Activated T-helper 17 cell treated with anti-CD3 and anti-CD28 coated beads, Interleukin-2, amount 50 U/mL, for 72 hours (primary cell): Measurements from ENCODE around the gene CD276. TPM values are rescaled to one million over a fixed set of nuclear protein-coding genes. Genes with fewer than 3 reads are reported as not detected.
"Not testable (repeated sequence)": the region's sequence is repeated elsewhere in the genome, so short reads cannot be mapped to it uniquely, and the experiment has no call there.

Experiments used
- ATAC-seq: fragments of 150-1000 bp; cut with Tn5 transposase; replicated peaks from 2 replicates; pipeline ENCODE4 v1.10.0; 2021; ENCODE audit warnings: mild to moderate bottlenecking, moderate library complexity
- H3K27ac Mint-ChIP-seq: one replicate; pipeline ENCODE4 v1.8.0; 2022; ENCODE audit warnings: mixed read lengths
- H3K27me3 Mint-ChIP-seq: one replicate; pipeline ENCODE4 v1.8.0; 2022; ENCODE audit warnings: mixed read lengths
- H3K36me3 Mint-ChIP-seq: one replicate; pipeline ENCODE4 v1.8.0; 2022; ENCODE audit warnings: low read depth, mild to moderate bottlenecking, mixed read lengths
- H3K4me1 Mint-ChIP-seq: one replicate; pipeline ENCODE4 v1.8.0; 2022; ENCODE audit warnings: mixed read lengths
- H3K4me3 Mint-ChIP-seq: one replicate; pipeline ENCODE4 v1.8.0; 2022; ENCODE audit warnings: mild to moderate bottlenecking, mixed read lengths
- H3K9me3 Mint-ChIP-seq: one replicate; pipeline ENCODE4 v1.8.0; 2022; ENCODE audit warnings: mixed read lengths
- total RNA-seq, 2 donors: library from RNA; stranded (reverse); gene quantifications; one replicate each; pipeline ENCODE4 v1.2.3, GENCODE V29; 2022

Gene CD276
- 1 to 10 TPM in 1 of 2 donors, under 1 TPM in 1; 0.95 to 2.6 TPM for total RNA-seq

- peaks cover 44% of the 10 kb centered on the region for H3K27me3 Mint-ChIP-seq
- peak within 1 kb of the TSS; percentile 76 for H3K4me3 Mint-ChIP-seq
- H3K4me1 Mint-ChIP-seq, result peaks cover 15% of the 10 kb centered on the region
- no peaks in the 10 kb centered on the region for H3K9me3 Mint-ChIP-seq
- peak; percentile 67 for ATAC-seq
- H3K36me3 Mint-ChIP-seq, result peaks cover 6% of the 10 kb centered on the region
- H3K27ac Mint-ChIP-seq, result peak within 1 kb of the TSS; percentile 48
Measured at GRCh38 chr15:73683777-73684580, at the start of gene CD276. TSS of gene CD276 (plus strand) at chr15:73684383. CDS start at chr15:73699640, 15,257 bp downstream.

DNA sequence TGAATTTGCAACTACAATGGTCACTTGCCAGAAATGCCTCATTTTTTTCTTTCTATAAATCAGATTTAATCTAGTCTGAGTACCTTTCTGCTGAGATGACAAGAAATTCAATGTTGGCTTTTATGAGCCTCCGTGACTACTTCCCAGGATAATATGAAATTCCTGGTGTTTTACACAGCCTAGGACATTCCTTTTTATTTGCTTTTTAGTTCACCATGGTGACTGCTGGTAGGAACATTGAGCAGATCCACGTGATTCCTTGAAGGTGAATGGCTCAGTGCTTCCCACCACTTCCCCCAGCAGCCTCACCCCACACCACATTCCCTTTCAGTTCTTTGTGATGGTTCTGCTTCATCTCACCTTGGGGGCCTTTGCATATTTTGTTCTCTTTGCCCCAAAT is 46.7 kb upstream of the CD276 start:
- Mint-ChIP-seq H3K4me3 (no peak overlapping the region), H3K27me3 (peaks cover 19% of the 10 kb centered on the region), H3K4me1 (peaks cover 13% of the 10 kb centered on the region), H3K9me3 (no peaks in the 10 kb centered on the region), H3K36me3 (no peaks in the 10 kb centered on the region), H3K27ac (no peak overlapping the region)
- ATAC-seq, result no peak

DNA sequence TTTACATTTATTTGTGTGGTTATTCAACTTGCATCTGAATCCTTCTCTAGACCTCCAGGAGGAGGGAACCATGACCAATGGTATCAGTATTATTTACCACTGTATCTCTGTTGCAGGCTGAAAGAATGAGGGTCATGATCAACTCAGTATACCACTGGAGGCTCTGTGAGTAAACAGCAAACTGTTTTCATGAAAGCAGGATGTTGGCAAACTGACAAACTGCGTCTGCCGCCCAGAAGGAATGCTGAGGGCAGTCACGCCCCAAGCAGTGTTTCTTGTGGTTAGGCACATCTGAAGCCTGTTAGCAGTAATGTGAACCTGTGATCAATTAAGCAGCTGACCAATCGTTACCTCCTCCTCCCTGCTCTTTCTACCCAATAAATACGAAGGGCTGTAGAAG is 44.7 kb upstream of the CD276 start:
- ATAC-seq, H3K27ac Mint-ChIP-seq, H3K4me1 Mint-ChIP-seq, H3K4me3 Mint-ChIP-seq, H3K9me3 Mint-ChIP-seq, H3K36me3 Mint-ChIP-seq: not testable (repeated sequence)
- peaks cover 19% of the 10 kb centered on the region for H3K27me3 Mint-ChIP-seq

- ATAC-seq, result no peak
- Mint-ChIP-seq H3K36me3 (no peaks in the 10 kb centered on the region), H3K9me3 (peaks cover 3% of the 10 kb centered on the region), H3K4me1 (peaks cover 13% of the 10 kb centered on the region), H3K4me3 (no peak overlapping the region), H3K27me3 (peaks cover 33% of the 10 kb centered on the region), H3K27ac (no peak overlapping the region)
Measured at GRCh38 chr15:73647259-73648013, 36.7 kb upstream of the CD276 start.

DNA sequence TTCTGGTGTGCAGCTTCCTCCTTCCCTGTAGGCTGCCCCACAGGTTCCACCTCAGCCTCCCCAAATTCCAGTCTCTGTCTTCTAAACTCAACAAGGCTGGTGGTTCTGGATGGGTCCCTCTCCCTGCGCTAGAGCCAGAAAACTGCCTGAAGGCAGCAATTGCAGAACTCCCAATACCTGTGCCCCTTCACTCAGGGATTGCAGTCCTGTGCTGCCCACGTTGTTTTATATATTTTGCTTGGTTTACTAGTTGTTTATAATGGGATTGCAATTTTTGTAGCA is 36.2 kb upstream of the CD276 start:
- peaks cover 3% of the 10 kb centered on the region for H3K9me3 Mint-ChIP-seq
- peaks cover 13% of the 10 kb centered on the region for H3K4me1 Mint-ChIP-seq
- peaks cover 35% of the 10 kb centered on the region for H3K27me3 Mint-ChIP-seq
- H3K27ac Mint-ChIP-seq, result no peak overlapping the region
- no peak overlapping the region for H3K4me3 Mint-ChIP-seq
- ATAC-seq, result no peak
- H3K36me3 Mint-ChIP-seq, result no peaks in the 10 kb centered on the region

DNA sequence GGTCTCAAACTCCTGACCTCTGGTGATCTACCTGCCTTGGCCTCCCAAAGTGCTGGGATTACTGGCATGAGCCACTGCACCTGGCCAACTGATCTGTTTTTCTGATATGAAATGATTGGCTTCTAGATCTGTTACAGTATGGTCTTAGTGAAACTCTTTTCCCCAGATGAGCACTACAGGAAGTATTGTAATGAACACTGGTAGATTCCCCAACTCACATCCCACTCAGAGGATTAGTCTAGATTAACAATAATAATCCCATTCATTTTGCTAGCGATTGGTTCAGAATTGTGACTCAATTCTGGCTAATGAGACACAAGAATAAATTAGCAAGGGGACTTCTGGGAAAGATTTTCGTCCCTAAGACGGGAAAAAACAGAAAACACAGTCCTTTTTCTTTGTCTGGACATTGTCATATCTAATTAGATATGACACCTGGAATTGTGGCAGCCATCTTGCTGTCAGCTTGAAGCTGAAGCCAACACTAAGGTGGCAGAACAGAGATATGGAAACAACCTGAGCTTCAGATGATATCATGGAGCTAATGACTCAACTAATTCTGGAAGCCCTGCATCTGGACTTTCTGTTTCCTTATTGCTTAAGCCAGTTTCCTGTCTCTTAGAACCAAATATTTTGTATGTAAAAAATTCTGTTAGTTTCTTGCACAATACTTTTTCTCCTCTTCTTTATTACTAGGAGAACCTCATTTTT is 33.6 kb upstream of the CD276 start:
- peak overlapping the region; percentile 90 for H3K27ac Mint-ChIP-seq
- peak overlapping the region; percentile 51 for H3K4me3 Mint-ChIP-seq
- no peaks in the 10 kb centered on the region for H3K36me3 Mint-ChIP-seq
- peak; percentile 94 for ATAC-seq
- peaks cover 13% of the 10 kb centered on the region for H3K4me1 Mint-ChIP-seq
- peaks cover 45% of the 10 kb centered on the region for H3K27me3 Mint-ChIP-seq
- peaks cover 3% of the 10 kb centered on the region for H3K9me3 Mint-ChIP-seq

DNA sequence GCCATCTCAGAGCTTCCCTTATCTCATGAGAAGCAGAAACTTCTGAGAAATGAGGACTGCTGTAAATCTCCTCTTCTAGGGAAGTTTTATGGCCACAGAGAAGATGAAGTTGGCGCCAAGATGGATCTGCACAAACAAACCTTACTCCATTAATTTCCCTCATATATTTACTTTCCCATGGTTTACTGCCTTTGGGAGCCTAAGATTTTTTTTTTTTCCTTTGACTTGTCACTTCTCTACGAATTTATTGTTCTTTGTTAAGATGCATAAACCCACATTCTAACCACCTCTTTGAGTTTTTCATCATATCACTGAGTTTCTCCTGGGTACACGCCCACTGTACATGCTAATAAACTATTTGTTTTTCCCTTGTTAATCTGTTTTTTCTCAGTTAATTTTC is 29.5 kb upstream of the CD276 start:
- Mint-ChIP-seq H3K27ac (no peak overlapping the region), H3K4me1 (peaks cover 13% of the 10 kb centered on the region), H3K36me3 (no peaks in the 10 kb centered on the region), H3K4me3 (no peak overlapping the region), H3K9me3 (peaks cover 3% of the 10 kb centered on the region), H3K27me3 (peaks cover 42% of the 10 kb centered on the region)
- no peak for ATAC-seq

GRCh38 chr15:73655724-73656123 is 28.5 kb upstream of the CD276 start:
- Mint-ChIP-seq H3K36me3 (no peaks in the 10 kb centered on the region), H3K27me3 (peaks cover 45% of the 10 kb centered on the region), H3K4me1 (peaks cover 9% of the 10 kb centered on the region), H3K9me3 (peaks cover 3% of the 10 kb centered on the region), H3K4me3 (no peak overlapping the region), H3K27ac (no peak overlapping the region)
- ATAC-seq, result no peak

DNA sequence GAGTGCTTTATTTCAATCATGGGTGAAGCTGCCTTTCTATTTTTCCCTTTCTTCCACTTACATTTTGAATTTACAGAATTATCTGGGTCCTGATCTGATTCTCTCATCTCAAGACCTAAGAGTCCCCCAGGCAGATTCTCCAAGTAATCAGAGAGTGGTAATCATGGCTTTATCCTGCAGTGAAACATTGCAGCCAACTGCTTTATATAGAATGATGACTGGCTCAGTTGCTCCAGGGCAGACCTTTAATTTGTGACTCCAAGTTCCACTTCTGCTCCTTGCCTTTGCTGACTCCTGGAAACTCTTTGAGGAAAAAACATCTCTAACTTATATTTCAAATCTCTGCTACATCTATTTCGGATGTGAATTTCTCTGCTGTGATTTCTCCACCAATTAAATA is 25.5 kb upstream of the CD276 start:
- no peaks in the 10 kb centered on the region for H3K36me3 Mint-ChIP-seq

GRCh38 chr15:73660455-73660854 is 23.7 kb upstream of the CD276 start:
- no peak overlapping the region for H3K27ac Mint-ChIP-seq
- H3K36me3 Mint-ChIP-seq, result no peaks in the 10 kb centered on the region
- H3K4me1 Mint-ChIP-seq, result peaks cover 5% of the 10 kb centered on the region
- peaks cover 32% of the 10 kb centered on the region for H3K27me3 Mint-ChIP-seq
- H3K9me3 Mint-ChIP-seq, result no peaks in the 10 kb centered on the region
- H3K4me3 Mint-ChIP-seq, result no peak overlapping the region
- no peak for ATAC-seq

More for the DNA sequence above, 25.5 kb upstream of the CD276 start:
- Mint-ChIP-seq H3K4me1 (peaks cover 5% of the 10 kb centered on the region), H3K27me3 (peaks cover 34% of the 10 kb centered on the region), H3K4me3 (no peak overlapping the region), H3K27ac (no peak overlapping the region), H3K9me3 (no peaks in the 10 kb centered on the region)
- ATAC-seq, result no peak

DNA sequence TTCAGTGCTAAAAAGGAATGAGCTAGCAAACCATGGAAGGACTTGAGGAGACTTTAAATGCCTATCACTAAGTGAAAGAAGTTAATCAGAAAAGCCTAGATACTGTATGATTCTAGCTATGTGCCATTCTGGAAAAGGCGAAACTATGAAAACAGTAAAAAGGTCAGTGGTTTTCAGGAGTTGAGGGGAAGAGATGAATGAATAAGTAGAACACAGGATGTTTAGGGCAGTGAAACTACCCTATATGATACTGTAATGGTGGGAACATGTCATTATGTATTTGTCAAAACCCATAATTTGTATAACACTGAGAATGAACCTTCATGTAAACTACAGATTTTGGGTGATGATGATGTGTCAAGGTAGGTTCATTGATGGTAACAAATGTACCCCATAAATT is 9.6 kb upstream of the CD276 start:
- H3K27me3 Mint-ChIP-seq, result peaks cover 23% of the 10 kb centered on the region
- H3K27ac Mint-ChIP-seq, result no peak overlapping the region
- H3K36me3 Mint-ChIP-seq, result no peaks in the 10 kb centered on the region
- H3K9me3 Mint-ChIP-seq, result no peaks in the 10 kb centered on the region
- no peak overlapping the region for H3K4me3 Mint-ChIP-seq
- ATAC-seq, result peak; percentile 67
- no peaks in the 10 kb centered on the region for H3K4me1 Mint-ChIP-seq

DNA sequence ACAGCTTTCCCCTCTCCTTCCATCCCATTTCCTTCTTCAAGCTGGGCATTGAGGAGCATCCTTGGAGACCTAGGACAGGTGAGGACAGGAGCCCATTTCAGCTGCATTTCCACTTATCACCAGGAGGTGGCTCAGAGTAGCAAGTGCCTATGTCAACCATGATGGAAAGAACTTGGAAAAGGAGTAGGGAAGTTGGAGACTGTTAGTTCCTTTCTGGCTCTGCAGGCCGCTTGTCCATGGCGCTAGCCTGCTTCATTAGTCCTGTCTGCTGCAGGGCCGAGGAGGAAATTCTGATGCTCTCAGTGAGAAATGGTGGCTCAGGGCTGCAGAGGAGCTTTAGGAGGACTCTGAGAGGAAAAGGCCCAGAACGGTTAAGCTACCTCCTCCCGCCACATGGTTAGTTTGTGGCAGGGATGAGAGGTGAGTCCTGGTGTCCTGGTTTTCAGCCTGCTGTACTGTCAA is 7.0 kb upstream of the CD276 start:
- ATAC-seq, result peak; percentile 41
- H3K9me3 Mint-ChIP-seq, result no peaks in the 10 kb centered on the region
- no peak overlapping the region for H3K27ac Mint-ChIP-seq
- H3K4me3 Mint-ChIP-seq, result no peak overlapping the region
- no peaks in the 10 kb centered on the region for H3K36me3 Mint-ChIP-seq
- peaks cover 6% of the 10 kb centered on the region for H3K4me1 Mint-ChIP-seq
- peaks cover 20% of the 10 kb centered on the region for H3K27me3 Mint-ChIP-seq

- no peaks in the 10 kb centered on the region for H3K36me3 Mint-ChIP-seq
- H3K27ac Mint-ChIP-seq, result no peak overlapping the region
- peaks cover 20% of the 10 kb centered on the region for H3K27me3 Mint-ChIP-seq
- peaks cover 6% of the 10 kb centered on the region for H3K4me1 Mint-ChIP-seq
- H3K4me3 Mint-ChIP-seq, result no peak overlapping the region
- ATAC-seq, result no peak
- no peaks in the 10 kb centered on the region for H3K9me3 Mint-ChIP-seq
Measured at GRCh38 chr15:73677733-73678132, 6.5 kb upstream of the CD276 start.

DNA sequence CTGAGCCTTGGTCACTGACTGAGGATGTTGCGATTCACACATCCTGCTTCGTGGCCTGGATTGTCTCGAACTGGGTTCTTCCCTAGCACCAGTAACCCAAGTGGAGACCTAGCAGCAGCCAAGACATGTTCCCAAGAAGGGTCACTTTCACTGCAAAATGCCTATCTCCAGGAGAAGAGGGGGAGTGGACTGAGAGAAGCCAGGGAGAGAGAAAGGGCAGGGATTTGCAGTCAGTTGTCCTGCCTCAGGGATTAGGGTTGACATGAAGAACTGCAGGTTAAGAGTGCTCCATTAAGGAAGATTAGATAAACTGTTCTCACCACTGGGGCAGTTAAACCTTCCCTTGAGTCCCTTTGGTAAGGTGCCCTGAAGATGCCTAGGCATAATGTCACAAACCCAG is 5.7 kb upstream of the CD276 start:
- no peak for ATAC-seq
- H3K27me3 Mint-ChIP-seq, result peaks cover 17% of the 10 kb centered on the region
- H3K4me1 Mint-ChIP-seq, result peaks cover 6% of the 10 kb centered on the region
- H3K27ac Mint-ChIP-seq, result no peak overlapping the region
- no peaks in the 10 kb centered on the region for H3K9me3 Mint-ChIP-seq
- no peak overlapping the region for H3K4me3 Mint-ChIP-seq
- peaks cover 2% of the 10 kb centered on the region for H3K36me3 Mint-ChIP-seq
